Hematopoietic multipotent progenitor cell treated with erythropoietin and hydrocortisone succinate and interleukin-3 and kit ligand, for 8 days (in vitro differentiated cells): ENCODE results near the gene INSR.
A peak's percentile ranks its signal among the peaks of the same experiment; 100 is the strongest.

ENCODE experiments used
- DNase-seq: peaks from one replicate; pipeline ENCODE4 v3.0.0-alpha.2; 2015

INSR gene

DNA sequence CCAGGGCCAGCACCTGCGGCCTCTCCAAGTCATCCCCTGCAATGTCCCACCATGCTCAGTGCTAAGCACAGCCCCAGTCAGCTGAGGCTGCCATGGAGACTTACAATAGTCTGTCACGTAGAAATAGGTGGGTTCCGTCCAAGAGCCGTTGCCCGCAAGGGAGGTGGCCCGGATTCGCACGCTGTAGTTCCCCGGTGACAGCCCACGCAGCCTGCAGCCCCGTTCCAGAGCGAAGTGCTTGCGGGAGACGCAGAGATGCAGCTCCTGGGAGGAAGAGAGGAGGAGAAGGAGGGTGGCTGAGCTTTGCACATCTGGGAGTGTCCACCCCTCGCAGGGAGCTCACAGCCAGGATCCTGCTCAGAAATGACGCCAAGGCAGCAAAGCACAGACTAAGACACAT, 162.2 kb downstream of the INSR start:
- no peak for DNase-seq

- DNase-seq, result no peak
These were observed 164.2 kb downstream of the INSR start for GRCh38 chr19:7130043-7130442.

- DNase-seq, result no peak
These were observed 168.1 kb downstream of the INSR start for GRCh38 chr19:7126132-7126531.

DNA sequence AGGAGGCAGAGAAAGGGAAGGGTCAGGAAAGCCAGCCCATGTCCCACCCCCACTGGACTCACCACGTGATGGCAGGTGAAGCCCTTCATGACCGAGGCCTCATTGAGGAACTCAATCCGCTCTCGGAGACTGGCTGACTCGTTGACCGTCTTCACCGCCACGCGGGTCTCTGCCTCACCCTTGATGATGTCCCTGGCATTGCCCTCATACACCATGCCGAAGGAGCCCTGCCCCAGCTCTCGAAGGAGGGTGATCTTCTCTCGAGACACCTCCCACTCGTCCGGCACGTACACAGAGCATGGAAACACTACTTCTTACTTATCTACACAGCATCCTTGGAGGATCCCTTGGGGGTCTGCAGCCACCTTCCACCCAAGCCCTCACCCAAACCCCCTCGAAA, 169.0 kb downstream of the INSR start:
- DNase-seq, result no peak

DNA sequence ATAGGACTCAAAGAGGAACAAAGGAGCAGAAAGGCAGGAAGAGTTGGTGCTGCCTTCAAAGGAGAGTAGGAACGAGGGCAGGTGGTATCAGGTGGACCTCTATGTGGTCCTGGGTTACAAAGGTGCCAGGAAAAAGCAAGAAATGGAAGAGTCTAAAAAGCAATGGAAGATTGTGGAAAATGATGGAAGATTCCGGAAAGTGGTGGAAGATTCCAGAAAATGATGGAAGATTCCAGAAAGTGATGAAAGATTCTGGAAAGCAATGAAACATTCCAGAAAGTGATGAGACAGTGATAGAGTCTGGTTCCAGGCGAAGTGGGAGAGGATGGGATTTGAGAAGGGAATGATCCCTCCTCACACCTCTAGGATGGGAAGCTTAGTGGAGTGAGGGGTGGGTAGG, 169.4 kb downstream of the INSR start:
- no peak for DNase-seq

DNA sequence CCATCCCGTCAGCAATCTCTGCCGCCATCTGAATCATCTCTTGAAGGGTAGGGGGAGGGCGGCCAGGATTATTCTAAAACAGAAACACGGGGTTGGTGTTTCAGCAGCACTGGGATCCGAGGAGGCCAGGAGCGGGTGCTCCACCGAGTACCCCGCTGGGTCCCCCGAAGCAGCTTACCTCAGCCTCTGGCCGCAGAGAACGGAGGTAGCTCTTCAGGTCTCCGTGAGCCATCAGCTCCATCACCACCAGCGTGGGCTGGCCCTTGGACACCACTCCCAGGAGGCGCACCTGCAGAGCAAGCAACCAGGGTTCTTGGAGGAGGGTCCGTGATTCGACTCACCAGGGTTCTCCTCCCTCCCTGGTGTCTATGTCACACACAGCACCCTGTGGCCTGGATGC, 171.5 kb downstream of the INSR start:
- no peak for DNase-seq

DNA sequence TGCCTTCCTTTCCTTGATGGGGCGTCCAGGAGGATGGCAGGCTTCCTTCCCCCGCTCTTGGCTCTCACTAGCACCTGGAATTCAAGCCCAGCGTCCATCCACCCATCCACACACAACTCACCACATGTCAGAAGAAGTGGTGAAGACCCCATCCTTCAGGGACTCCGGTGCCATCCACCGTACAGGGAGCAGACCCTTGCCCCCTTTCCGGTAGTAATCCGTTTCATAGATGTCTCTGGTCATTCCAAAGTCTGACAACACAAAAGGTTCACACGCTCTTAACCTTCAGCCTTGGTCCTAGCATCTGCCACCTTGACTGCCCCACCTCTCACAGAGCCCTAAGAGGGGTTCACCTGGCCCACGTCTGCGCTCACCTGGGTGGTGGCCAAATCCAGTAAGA, 173.7 kb downstream of the INSR start:
- DNase-seq, result no peak

DNA sequence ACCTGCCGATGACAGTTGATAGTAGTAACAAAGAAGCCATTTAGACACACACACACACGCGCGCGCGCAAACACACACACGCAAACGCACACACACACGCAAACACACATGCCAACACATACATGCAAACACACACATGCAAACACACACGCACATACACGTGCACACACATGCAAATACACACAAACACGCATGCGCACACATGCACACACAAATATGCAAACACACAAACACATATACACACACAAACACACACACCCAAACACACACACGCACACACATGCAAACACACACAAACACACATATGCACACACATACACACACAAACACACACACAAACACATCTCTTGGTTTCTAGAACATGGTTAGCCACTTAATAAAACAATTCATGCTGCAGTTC, 174.6 kb downstream of the INSR start:
- no peak for DNase-seq

DNA sequence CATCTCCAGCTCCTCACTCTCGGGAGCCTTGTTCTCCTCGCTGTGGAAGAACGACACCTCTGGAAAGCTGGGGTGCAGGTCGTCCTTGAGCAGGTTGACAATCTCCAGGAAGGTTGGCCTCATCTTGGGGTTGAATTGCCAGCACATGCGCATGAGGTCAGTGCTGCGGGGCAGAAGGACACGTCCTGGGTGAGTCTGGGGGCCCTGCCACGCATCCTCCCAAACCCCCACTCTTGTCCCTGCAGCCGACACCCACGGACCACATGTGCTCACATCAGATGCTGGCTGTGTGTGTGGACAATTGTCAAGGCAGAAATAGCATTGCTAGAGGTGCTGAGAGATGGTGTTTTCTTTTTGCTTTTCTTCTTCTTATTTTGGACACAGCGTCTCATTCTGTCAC, 177.0 kb downstream of the INSR start:
- DNase-seq, result no peak

GRCh38 chr19:7115721-7116120, 178.5 kb downstream of the INSR start:
- no peak for DNase-seq

GRCh38 chr19:7113233-7113632, 181.0 kb downstream of the INSR start:
- no peak for DNase-seq

DNA sequence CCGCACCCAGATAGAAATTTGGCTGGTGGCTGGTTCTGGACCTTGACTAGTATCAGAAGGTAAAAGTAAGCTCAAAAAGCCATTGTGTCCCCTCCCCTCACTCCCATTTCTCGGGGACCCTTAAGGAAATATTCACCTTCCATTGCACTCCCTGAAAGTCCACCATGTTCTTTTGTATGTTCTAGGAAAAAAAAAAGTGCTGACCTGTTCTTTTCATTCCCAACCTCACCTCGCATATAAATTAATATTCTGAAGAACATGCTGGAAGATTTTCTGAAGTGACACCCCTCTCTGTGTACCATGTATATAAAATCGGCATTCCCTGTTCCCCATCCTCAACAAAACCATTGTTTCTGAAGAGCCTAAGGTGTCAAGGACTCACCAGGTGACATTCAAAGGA, 181.5 kb downstream of the INSR start:
- DNase-seq, result no peak

DNA sequence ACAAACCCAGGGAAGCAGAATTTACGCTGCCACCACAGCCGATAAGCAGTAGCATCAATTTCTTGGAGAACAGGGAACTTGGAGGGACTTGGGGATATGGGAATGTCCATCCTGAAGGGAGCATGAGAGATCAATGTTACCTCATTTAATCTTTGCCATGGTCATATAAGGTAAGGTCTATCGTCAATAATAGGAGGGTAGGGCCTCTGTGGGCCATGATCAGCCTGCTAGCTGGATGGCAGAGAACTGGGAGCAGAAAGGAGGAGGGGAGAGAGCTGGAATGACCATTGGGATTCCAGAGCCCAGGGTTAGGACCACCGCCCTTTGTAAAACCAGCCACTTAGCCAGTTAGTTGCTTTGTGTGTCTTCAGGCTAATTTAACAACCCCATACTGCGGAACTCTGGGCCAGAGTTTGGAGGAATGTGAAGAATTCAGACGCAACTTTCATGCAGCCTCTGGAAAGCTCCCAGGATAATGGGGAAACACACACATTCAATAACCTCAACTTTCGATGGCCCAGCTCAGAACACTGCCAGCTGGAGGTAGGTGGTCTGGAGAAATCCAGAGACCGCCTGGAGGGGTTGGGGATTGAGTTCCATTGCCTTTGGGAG, 184.4 kb downstream of the INSR start:
- DNase-seq, result no peak

- DNase-seq, result no peak
These were observed 187.2 kb downstream of the INSR start for GRCh38 chr19:7106711-7107657.

- no peak for DNase-seq
These were observed 189.3 kb downstream of the INSR start for GRCh38 chr19:7104747-7105447.

- no peak for DNase-seq
These were observed 192.5 kb downstream of the INSR start for GRCh38 chr19:7101498-7102253.

- DNase-seq, result no peak
These were observed 194.7 kb downstream of the INSR start for GRCh38 chr19:7099597-7099921.

DNA sequence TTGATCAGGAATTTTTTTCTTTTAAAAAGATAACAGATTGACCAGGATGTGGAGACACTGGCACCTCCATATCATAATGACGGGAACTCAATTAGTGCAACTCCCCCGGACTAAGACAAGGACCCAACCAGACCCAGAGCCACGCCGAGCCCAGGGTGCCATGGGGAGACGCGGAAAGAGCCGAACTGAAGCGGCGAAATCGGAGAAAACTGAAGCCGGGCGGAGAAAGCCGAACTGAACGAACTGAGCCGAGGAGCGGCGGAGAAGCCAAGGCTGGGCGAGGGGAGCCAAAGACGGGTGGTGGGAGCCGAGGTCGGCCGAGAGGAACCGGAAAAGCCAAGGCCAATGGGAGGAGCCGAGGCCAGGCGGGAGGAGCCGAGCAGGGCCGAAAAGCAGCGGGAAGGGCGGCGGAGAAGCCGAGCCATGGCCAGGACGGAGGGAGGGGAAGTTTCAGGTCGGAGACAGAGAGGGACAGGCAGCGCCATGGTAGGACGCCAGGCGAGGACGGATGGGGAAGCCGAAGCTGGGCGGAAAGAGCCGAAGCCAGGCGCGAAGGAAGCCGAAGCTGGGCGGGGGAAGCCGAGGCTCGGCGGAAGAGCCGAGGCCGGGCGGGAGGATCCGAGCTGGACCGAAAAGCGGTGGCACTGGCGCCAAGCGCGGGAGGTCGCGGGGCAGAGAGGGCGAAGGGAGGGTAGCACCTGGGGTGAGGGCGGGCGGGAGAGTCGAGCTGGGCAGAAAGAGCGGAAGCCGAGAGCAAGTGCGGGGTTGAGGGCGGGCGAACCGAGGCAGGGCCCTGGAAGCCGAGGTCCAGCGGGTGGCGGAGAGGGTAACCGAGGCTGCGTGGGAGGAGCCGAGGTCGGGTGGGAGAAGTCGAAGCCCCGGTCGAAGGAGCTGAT, 195.3 kb downstream of the INSR start:
- DNase-seq, result peak; percentile 90

GRCh38 chr19:7098096-7098495, 196.1 kb downstream of the INSR start:
- DNase-seq, result peak; percentile 25

GRCh38 chr19:7088999-7089398, 205.2 kb downstream of the INSR start:
- DNase-seq, result no peak

- peak; percentile 16 for DNase-seq
These were observed 210.9 kb downstream of the INSR start for GRCh38 chr19:7083076-7083956.
